GM19240 (cell line): ENCODE data around the gene APOL2.
"Not testable (repeated sequence)": the region's sequence is repeated elsewhere in the genome, so short reads cannot be mapped to it uniquely, and the experiment has no call there.

Experiments used
- DNase-seq: peaks from one replicate; pipeline ENCODE4 v3.0.0; 2011; ENCODE audit warnings: low spot score; ENCODE audit not compliant: insufficient read length

APOL2 gene

GRCh38 chr22:36223504-36223903, 15.8 kb downstream of the APOL2 start:
- DNase-seq: no peak

- DNase-seq: no peak
Measured at GRCh38 chr22:36222887-36223450, 16.4 kb downstream of the APOL2 start.

GRCh38 chr22:36221799-36222751, 17.3 kb downstream of the APOL2 start:
- DNase-seq: no peak

GRCh38 chr22:36220451-36220921, 18.8 kb downstream of the APOL2 start:
- DNase-seq: no peak

- no peak for DNase-seq
Measured at GRCh38 chr22:36218648-36219193, 20.6 kb downstream of the APOL2 start.

GRCh38 chr22:36215981-36216380, 23.3 kb downstream of the APOL2 start:
- no peak for DNase-seq

GRCh38 chr22:36213586-36213985, 25.7 kb downstream of the APOL2 start:
- no peak for DNase-seq

GRCh38 chr22:36212901-36213300, 26.4 kb downstream of the APOL2 start:
- DNase-seq: no peak

- DNase-seq: no peak
Measured at GRCh38 chr22:36211237-36211861, 28.0 kb downstream of the APOL2 start.

GRCh38 chr22:36210224-36210623, 29.1 kb downstream of the APOL2 start:
- no peak for DNase-seq

GRCh38 chr22:36209488-36209908, 29.8 kb downstream of the APOL2 start:
- DNase-seq: not testable (repeated sequence)

GRCh38 chr22:36208914-36209313, 30.4 kb downstream of the APOL2 start:
- no peak for DNase-seq

- DNase-seq: no peak
Measured at GRCh38 chr22:36208162-36208765, 31.1 kb downstream of the APOL2 start.

- DNase-seq: no peak
Measured at GRCh38 chr22:36206255-36206654, 33.1 kb downstream of the APOL2 start.

- DNase-seq: not testable (repeated sequence)
Measured at GRCh38 chr22:36205573-36205972, 33.8 kb downstream of the APOL2 start.

GRCh38 chr22:36204632-36205015, 34.7 kb downstream of the APOL2 start:
- no peak for DNase-seq

- DNase-seq: no peak
Measured at GRCh38 chr22:36204001-36204631, 35.2 kb downstream of the APOL2 start.

GRCh38 chr22:36203441-36203840, 35.9 kb downstream of the APOL2 start:
- DNase-seq: not testable (repeated sequence)

GRCh38 chr22:36202906-36203305, 36.4 kb downstream of the APOL2 start:
- not testable (repeated sequence) for DNase-seq

- no peak for DNase-seq
Measured at GRCh38 chr22:36201630-36202319, 37.6 kb downstream of the APOL2 start, which contains the start of gene APOL4. TSS of gene APOL4 (minus strand) at chr22:36201809. CDS start at chr22:36201734, 75 bp downstream.
